Activated T-helper 17 cell treated with anti-CD3 and anti-CD28 coated beads, Interleukin-2, amount 50 U/mL, for 72 hours (primary cell): Measurements from ENCODE around the gene PHF21B. TPM values are rescaled to one million over a fixed set of nuclear protein-coding genes. Genes with fewer than 3 reads are reported as not detected.
"Not testable (repeated sequence)": the region's sequence is repeated elsewhere in the genome, so short reads cannot be mapped to it uniquely, and the experiment has no call there.

Experiments
- ATAC-seq: fragments of 150-1000 bp; cut with Tn5 transposase; replicated peaks from 2 replicates; pipeline ENCODE4 v1.10.0; 2021; ENCODE audit warnings: mild to moderate bottlenecking, moderate library complexity
- H3K27ac Mint-ChIP-seq: one replicate; pipeline ENCODE4 v1.8.0; 2022; ENCODE audit warnings: mixed read lengths
- H3K27me3 Mint-ChIP-seq: one replicate; pipeline ENCODE4 v1.8.0; 2022; ENCODE audit warnings: mixed read lengths
- H3K36me3 Mint-ChIP-seq: one replicate; pipeline ENCODE4 v1.8.0; 2022; ENCODE audit warnings: low read depth, mild to moderate bottlenecking, mixed read lengths
- H3K4me1 Mint-ChIP-seq: one replicate; pipeline ENCODE4 v1.8.0; 2022; ENCODE audit warnings: mixed read lengths
- H3K4me3 Mint-ChIP-seq: one replicate; pipeline ENCODE4 v1.8.0; 2022; ENCODE audit warnings: mild to moderate bottlenecking, mixed read lengths
- H3K9me3 Mint-ChIP-seq: one replicate; pipeline ENCODE4 v1.8.0; 2022; ENCODE audit warnings: mixed read lengths
- total RNA-seq, 2 donors: library from RNA; stranded (reverse); gene quantifications; one replicate each; pipeline ENCODE4 v1.2.3, GENCODE V29; 2022

PHF21B gene
- total RNA-seq, 2 donors from 2014 or later, result not detected

- no peak for ATAC-seq
- Mint-ChIP-seq H3K36me3 (no peaks in the 10 kb centered on the region), H3K4me1 (no peaks in the 10 kb centered on the region), H3K27ac (no peak overlapping the region), H3K4me3 (no peak overlapping the region), H3K27me3 (peaks cover 37% of the 10 kb centered on the region), H3K9me3 (peaks cover 7% of the 10 kb centered on the region)
Measured at GRCh38 chr22:44907765-44908737, 101.8 kb downstream of the PHF21B start.

GRCh38 chr22:44906999-44907644, 102.7 kb downstream of the PHF21B start:
- H3K27ac Mint-ChIP-seq, result no peak overlapping the region
- H3K4me3 Mint-ChIP-seq, result no peak overlapping the region
- ATAC-seq, result no peak

GRCh38 chr22:44906248-44906936, 103.4 kb downstream of the PHF21B start:
- Mint-ChIP-seq H3K27ac (no peak overlapping the region), H3K27me3 (peaks cover 36% of the 10 kb centered on the region), H3K4me3 (no peak overlapping the region), H3K4me1 (no peaks in the 10 kb centered on the region), H3K9me3 (peaks cover 10% of the 10 kb centered on the region), H3K36me3 (no peaks in the 10 kb centered on the region)
- no peak for ATAC-seq

More at GRCh38 chr22:44906999-44907644, 102.7 kb downstream of the PHF21B start:
- peaks cover 36% of the 10 kb centered on the region for H3K27me3 Mint-ChIP-seq
- H3K36me3 Mint-ChIP-seq, result no peaks in the 10 kb centered on the region
- H3K4me1 Mint-ChIP-seq, result no peaks in the 10 kb centered on the region
- peaks cover 10% of the 10 kb centered on the region for H3K9me3 Mint-ChIP-seq

GRCh38 chr22:44904492-44905152, 105.2 kb downstream of the PHF21B start:
- not testable (repeated sequence) for H3K4me3 Mint-ChIP-seq, H3K36me3 Mint-ChIP-seq, H3K4me1 Mint-ChIP-seq, ATAC-seq, H3K27ac Mint-ChIP-seq
- Mint-ChIP-seq H3K27me3 (peaks cover 32% of the 10 kb centered on the region), H3K9me3 (peaks cover 11% of the 10 kb centered on the region)

- ATAC-seq, H3K36me3 Mint-ChIP-seq, H3K4me3 Mint-ChIP-seq, H3K4me1 Mint-ChIP-seq, H3K27ac Mint-ChIP-seq: not testable (repeated sequence)
- H3K27me3 Mint-ChIP-seq, result peaks cover 34% of the 10 kb centered on the region
- H3K9me3 Mint-ChIP-seq, result peaks cover 11% of the 10 kb centered on the region
Measured at GRCh38 chr22:44903164-44903563, 106.6 kb downstream of the PHF21B start.

GRCh38 chr22:44901301-44901700, 108.5 kb downstream of the PHF21B start:
- Mint-ChIP-seq H3K4me1 (no peaks in the 10 kb centered on the region), H3K27ac (no peak overlapping the region), H3K27me3 (peaks cover 29% of the 10 kb centered on the region), H3K36me3 (no peaks in the 10 kb centered on the region), H3K9me3 (peaks cover 11% of the 10 kb centered on the region), H3K4me3 (no peak overlapping the region)
- ATAC-seq, result no peak

- ATAC-seq, result no peak
- peaks cover 11% of the 10 kb centered on the region for H3K9me3 Mint-ChIP-seq
- no peak overlapping the region for H3K4me3 Mint-ChIP-seq
- no peak overlapping the region for H3K27ac Mint-ChIP-seq
- peaks cover 12% of the 10 kb centered on the region for H3K27me3 Mint-ChIP-seq
- H3K36me3 Mint-ChIP-seq, result no peaks in the 10 kb centered on the region
- no peaks in the 10 kb centered on the region for H3K4me1 Mint-ChIP-seq
Measured at GRCh38 chr22:44898236-44898635, 111.6 kb downstream of the PHF21B start.

GRCh38 chr22:44895296-44896055, 114.3 kb downstream of the PHF21B start:
- Mint-ChIP-seq H3K36me3 (no peaks in the 10 kb centered on the region), H3K9me3 (peaks cover 4% of the 10 kb centered on the region), H3K27ac (no peak overlapping the region), H3K4me1 (no peaks in the 10 kb centered on the region), H3K27me3 (peaks cover 9% of the 10 kb centered on the region), H3K4me3 (no peak overlapping the region)
- ATAC-seq, result no peak

- no peaks in the 10 kb centered on the region for H3K36me3 Mint-ChIP-seq
- H3K9me3 Mint-ChIP-seq, result peaks cover under 1% of the 10 kb centered on the region
- no peak overlapping the region for H3K27ac Mint-ChIP-seq
- no peak for ATAC-seq
- H3K27me3 Mint-ChIP-seq, result peaks cover 4% of the 10 kb centered on the region
- no peaks in the 10 kb centered on the region for H3K4me1 Mint-ChIP-seq
- H3K4me3 Mint-ChIP-seq, result no peak overlapping the region
Measured at GRCh38 chr22:44894782-44895181, 115.0 kb downstream of the PHF21B start.

GRCh38 chr22:44894321-44894720, 115.5 kb downstream of the PHF21B start:
- Mint-ChIP-seq H3K27ac (no peak overlapping the region), H3K4me3 (no peak overlapping the region), H3K27me3 (peaks cover 3% of the 10 kb centered on the region), H3K9me3 (no peaks in the 10 kb centered on the region), H3K4me1 (no peaks in the 10 kb centered on the region), H3K36me3 (no peaks in the 10 kb centered on the region)
- no peak for ATAC-seq

GRCh38 chr22:44893731-44894080, 116.1 kb downstream of the PHF21B start:
- no peaks in the 10 kb centered on the region for H3K9me3 Mint-ChIP-seq
- H3K27ac Mint-ChIP-seq, result no peak overlapping the region
- H3K36me3 Mint-ChIP-seq, result no peaks in the 10 kb centered on the region
- no peak overlapping the region for H3K4me3 Mint-ChIP-seq
- no peaks in the 10 kb centered on the region for H3K4me1 Mint-ChIP-seq
- no peak for ATAC-seq
- H3K27me3 Mint-ChIP-seq, result peaks cover under 1% of the 10 kb centered on the region

GRCh38 chr22:44892803-44893730, 116.7 kb downstream of the PHF21B start:
- Mint-ChIP-seq H3K27ac (no peak overlapping the region), H3K4me1 (no peaks in the 10 kb centered on the region), H3K36me3 (no peaks in the 10 kb centered on the region), H3K4me3 (no peak overlapping the region), H3K27me3 (no peaks in the 10 kb centered on the region), H3K9me3 (no peaks in the 10 kb centered on the region)
- no peak for ATAC-seq

- no peaks in the 10 kb centered on the region for H3K9me3 Mint-ChIP-seq
- H3K4me3 Mint-ChIP-seq, result no peak overlapping the region
- no peaks in the 10 kb centered on the region for H3K4me1 Mint-ChIP-seq
- no peak overlapping the region for H3K27ac Mint-ChIP-seq
- H3K27me3 Mint-ChIP-seq, result no peaks in the 10 kb centered on the region
- no peak for ATAC-seq
- H3K36me3 Mint-ChIP-seq, result no peaks in the 10 kb centered on the region
Measured at GRCh38 chr22:44892243-44892642, 117.6 kb downstream of the PHF21B start.
